Calu3 (cell line): ENCODE measurements around the gene DOC2B. TPM values are rescaled to one million over a fixed set of nuclear protein-coding genes. Genes with fewer than 3 reads are reported as not detected.

Experiments
- BruUV-seq: library from RNA; stranded (reverse); fragments of 400-500 nt; replicated peaks from 2 replicates; lab custom pipeline; 2021; lab: Mats Ljungman, UMichigan
- CTCF ChIA-PET: fragments of 300-600 bp; sonication (Branson Sonifier 250); formaldehyde crosslinking; loops from one replicate; lab custom pipeline; 2022; ENCODE audit warnings: antibody characterized with exemption; lab: Charles Lee
- DNase-seq: peaks from one replicate; pipeline ENCODE4 v3.0.0; 2022
- H3K27ac Mint-ChIP-seq: one replicate; pipeline ENCODE4 v1.8.0; 2022; ENCODE audit warnings: mixed read lengths; ENCODE audit not compliant: unreplicated experiment
- H3K27me3 Mint-ChIP-seq: one replicate; pipeline ENCODE4 v1.8.0; 2022; ENCODE audit warnings: mixed read lengths; ENCODE audit not compliant: unreplicated experiment
- H3K36me3 Mint-ChIP-seq: one replicate; pipeline ENCODE4 v1.8.0; 2022; ENCODE audit warnings: mild to moderate bottlenecking, moderate library complexity, mixed read lengths; ENCODE audit not compliant: insufficient read depth, unreplicated experiment
- H3K4me1 Mint-ChIP-seq: one replicate; pipeline ENCODE4 v1.8.0; 2022; ENCODE audit warnings: mild to moderate bottlenecking, low read depth, mixed read lengths; ENCODE audit not compliant: unreplicated experiment
- H3K4me3 Mint-ChIP-seq: one replicate; pipeline ENCODE4 v1.8.0; 2022; ENCODE audit warnings: mild to moderate bottlenecking, low read depth, moderate library complexity, mixed read lengths; ENCODE audit not compliant: unreplicated experiment
- H3K9me3 Mint-ChIP-seq: one replicate; pipeline ENCODE4 v1.8.0; 2022; ENCODE audit warnings: low read depth, mixed read lengths; ENCODE audit not compliant: unreplicated experiment
- CTCF ChIP-seq: fragments of 200-600 bp; IDR thresholded peaks from one replicate; pipeline ENCODE4 v1.8.0; 2022; ENCODE audit warnings: antibody characterized with exemption; ENCODE audit not compliant: unreplicated experiment
- intact Hi-C: fragments of 100-400 bp; cut with micrococcal nuclease; formaldehyde crosslinking; loops from one replicate; pipeline ENCODE4 v1.10.0; 2022; ENCODE audit not compliant: unreplicated experiment
- total RNA-seq: library from RNA; stranded (reverse); gene quantifications from 2 replicates; pipeline ENCODE4 v1.2.3, GENCODE V29; 2022

DOC2B gene
- total RNA-seq, 1 experiment from 2014 or later: 0.24 TPM

GRCh38 chr17:182050-182751, 751 bp upstream of the DOC2B start:
- no TSS peak for BruUV-seq
- DNase-seq: no peak
- no peak for TF ChIP-seq CTCF

GRCh38 chr17:180381-181244, 837 bp downstream of the DOC2B start:
- Mint-ChIP-seq H3K27ac (no peak overlapping the region), H3K27me3 (peaks cover 55% of the 10 kb centered on the region), H3K4me3 (no peak overlapping the region), H3K36me3 (no peaks in the 10 kb centered on the region), H3K4me1 (no peaks in the 10 kb centered on the region), H3K9me3 (no peaks in the 10 kb centered on the region)
- no TSS peak for BruUV-seq
- TF ChIP-seq CTCF: no peak
- intact Hi-C loops: no loop called here
- no peak for DNase-seq
- CTCF ChIA-PET: no interaction called here

More at GRCh38 chr17:182050-182751, 751 bp upstream of the DOC2B start:
- Mint-ChIP-seq H3K4me1 (no peaks in the 10 kb centered on the region), H3K4me3 (peak overlapping the region; percentile 44), H3K27ac (no peak overlapping the region), H3K9me3 (no peaks in the 10 kb centered on the region), H3K27me3 (peaks cover 62% of the 10 kb centered on the region), H3K36me3 (no peaks in the 10 kb centered on the region)
- CTCF ChIA-PET: no interaction called here
- intact Hi-C loops: no loop called here

- H3K9me3 Mint-ChIP-seq: no peaks in the 10 kb centered on the region
- intact Hi-C loops: no loop called here
- no peak for DNase-seq
- CTCF ChIA-PET: interaction anchor here (2.0 kb wide), 1 partner anchor 15 kb away, joined by 5 read pairs; no protein-coding TSS in a partner anchor
- H3K27me3 Mint-ChIP-seq: peaks cover 48% of the 10 kb centered on the region
- no peaks in the 10 kb centered on the region for H3K4me1 Mint-ChIP-seq
- TF ChIP-seq CTCF: no peak
- H3K27ac Mint-ChIP-seq: no peak overlapping the region
- no peak overlapping the region for H3K4me3 Mint-ChIP-seq
- no TSS peak for BruUV-seq
- H3K36me3 Mint-ChIP-seq: no peaks in the 10 kb centered on the region
These were observed 1.6 kb downstream of the DOC2B start for GRCh38 chr17:179781-180380.

- no TSS peak for BruUV-seq
- no peak for DNase-seq
- CTCF ChIA-PET: interaction anchor here (0.6 to 2.0 kb wide), 2 partner anchors 14 to 135 kb away, joined by 3 to 5 read pairs; no protein-coding TSS in a partner anchor
- intact Hi-C loops: no loop called here
- no peaks in the 10 kb centered on the region for H3K4me1 Mint-ChIP-seq
- no peak overlapping the region for H3K4me3 Mint-ChIP-seq
- no peak overlapping the region for H3K27ac Mint-ChIP-seq
- H3K9me3 Mint-ChIP-seq: no peaks in the 10 kb centered on the region
- TF ChIP-seq CTCF: no peak
- no peaks in the 10 kb centered on the region for H3K36me3 Mint-ChIP-seq
- peaks cover 39% of the 10 kb centered on the region for H3K27me3 Mint-ChIP-seq
These were observed 2.4 kb downstream of the DOC2B start for GRCh38 chr17:179066-179432.
